SK-N-SH (cell line): ENCODE data around the gene GPR137B. TPM values are rescaled to one million over a fixed set of nuclear protein-coding genes. Genes with fewer than 3 reads are reported as not detected.

ENCODE experiments used
- CTCF ChIA-PET: fragments of 300-600, 350-600 bp; formaldehyde crosslinking; extraction: SDS; loops from one replicate; lab custom pipeline; 2021; lab: Yijun Ruan, JAX
- POLR2A ChIA-PET: fragments of 350-600 bp; sonication (Branson Sonifier 250); formaldehyde crosslinking; extraction: SDS; loops from one replicate; lab custom pipeline; 2020; ENCODE audit warnings: antibody characterized with exemption, inconsistent platforms; lab: Yijun Ruan, JAX
- DNase-seq: peaks from one replicate; pipeline ENCODE4 v3.0.0; 2012
- H2AFZ ChIP-seq: fragments of 200-600 bp; sonication (generic); 2 replicates; pipeline ENCODE4 v1.8.1; 2016; ENCODE audit warnings: antibody characterized with exemption, mild to moderate bottlenecking, low read depth
- H3F3A ChIP-seq: fragments of 200-600 bp; sonication (generic); replicated peaks from 2 replicates; pipeline ENCODE3; 2016; ENCODE audit warnings: antibody characterized with exemption, mild to moderate bottlenecking; ENCODE audit not compliant: insufficient read depth
- H3K27ac ChIP-seq, 2 experiments: fragments of 200-500 bp in 1 of 2; fragments of 200-600 bp in 1 of 2; sonication (Bioruptor generic) in 1 of 2; sonication (generic), shearing (Covaris generic) in 1 of 2; 2 replicates each; pipeline versions ENCODE4 v1.5.1 to v1.6.1; 2014 to 2016; ENCODE audit warnings: low read depth in 2 of 2, inconsistent platforms in 1 of 2, low read length in 1 of 2, mild to moderate bottlenecking in 1 of 2, mixed read lengths in 1 of 2
- H3K27me3 ChIP-seq: fragments of 200-600 bp; sonication (generic), shearing (Covaris generic); 2 replicates; pipeline ENCODE4 v1.6.1; 2016; ENCODE audit warnings: mixed run types; ENCODE audit not compliant: insufficient read depth
- H3K36me3 ChIP-seq, 2 experiments: fragments of 200-500 bp in 1 of 2; fragments of 200-600 bp in 1 of 2; sonication (Bioruptor generic) in 1 of 2; sonication (generic) in 1 of 2; replicated peaks in 1 of 2; 2 replicates each; pipeline versions ENCODE3 to v1.5.1; 2014 to 2016; ENCODE audit warnings: low read length in 1 of 2, mild to moderate bottlenecking in 1 of 2; ENCODE audit not compliant: insufficient read depth in 2 of 2, control insufficient read depth in 1 of 2
- H3K4me1 ChIP-seq, 2 experiments: fragments of 200-500 bp in 1 of 2; fragments of 200-600 bp in 1 of 2; sonication (Bioruptor generic) in 1 of 2; sonication (generic), shearing (Covaris generic) in 1 of 2; 2 replicates each; pipeline versions ENCODE4 v1.5.1 to v1.6.1; 2014 to 2016; ENCODE audit warnings: low read depth in 1 of 2, low read length in 1 of 2, mixed run types in 1 of 2; ENCODE audit not compliant: insufficient read depth in 2 of 2, control insufficient read depth in 1 of 2
- H3K4me2 ChIP-seq: fragments of 200-600 bp; sonication (generic), shearing (Covaris generic); 2 replicates; pipeline ENCODE4 v1.6.1; 2017; ENCODE audit warnings: mixed run types
- H3K4me3 ChIP-seq, 2 experiments: fragments of 200-500 bp in 1 of 2; fragments of 200-600 bp in 1 of 2; sonication (Bioruptor generic) in 1 of 2; sonication (generic), shearing (Covaris generic) in 1 of 2; 2 replicates each; pipeline versions ENCODE4 v1.5.1 to v1.8.1; 2014 to 2016; ENCODE audit warnings: low read depth in 2 of 2, inconsistent platforms in 1 of 2, low read length in 1 of 2, mild to moderate bottlenecking in 1 of 2, mixed read lengths in 1 of 2, moderate library complexity in 1 of 2
- H3K79me2 ChIP-seq: fragments of 200-600 bp; sonication (generic); 2 replicates; pipeline ENCODE4 v1.8.1; 2017; ENCODE audit warnings: mild to moderate bottlenecking; ENCODE audit not compliant: insufficient read depth
- H3K9ac ChIP-seq: fragments of 200-600 bp; sonication (generic); 2 replicates; pipeline ENCODE4 v1.6.1; 2017; ENCODE audit warnings: mixed run types
- H3K9me2 ChIP-seq: fragments of 200-600 bp; sonication (generic); 2 replicates; pipeline ENCODE4 v1.6.1; 2017; ENCODE audit warnings: mixed run types
- H3K9me3 ChIP-seq: fragments of 200-600 bp; sonication (generic); 2 replicates; pipeline ENCODE4 v1.6.1; 2017; ENCODE audit warnings: mixed run types, mild to moderate bottlenecking, moderate library complexity
- H4K20me1 ChIP-seq: fragments of 200-600 bp; sonication (generic); 2 replicates; pipeline ENCODE4 v1.6.1; 2017; ENCODE audit warnings: mild to moderate bottlenecking, mixed run types; ENCODE audit not compliant: insufficient read depth
- CHD2 ChIP-seq: fragments of 150-350 bp; IDR thresholded peaks from 2 replicates; pipeline ENCODE4 v1.6.1; 2018; ENCODE audit warnings: low read length; ENCODE audit not compliant: partially characterized antibody
- ELF1 ChIP-seq: IDR thresholded peaks from 2 replicates; pipeline ENCODE4 v1.4.0; 2012
- EZH2phosphoT487 ChIP-seq: fragments of 200-600 bp; sonication (generic); IDR thresholded peaks from 2 replicates; pipeline ENCODE4 v1.6.1; 2017; ENCODE audit warnings: low read depth, mixed run types, mild to moderate bottlenecking, antibody characterized with exemption, moderate library complexity, borderline replicate concordance
- FOSL2 ChIP-seq: IDR thresholded peaks from 2 replicates; pipeline ENCODE4 v1.4.0; 2012; ENCODE audit warnings: low read depth, mild to moderate bottlenecking, moderate library complexity, borderline replicate concordance
- FOXJ3 ChIP-seq: sonication (generic); formaldehyde crosslinking; IDR thresholded peaks from 2 replicates; pipeline ENCODE4 v1.5.1; 2020; ENCODE audit warnings: mild to moderate bottlenecking, missing genetic modification reagents
- GATA2 ChIP-seq: sonication (generic); formaldehyde crosslinking; IDR thresholded peaks from 2 replicates; pipeline ENCODE4 v1.5.0; 2020; ENCODE audit warnings: mild to moderate bottlenecking, missing genetic modification reagents
- MXI1 ChIP-seq: IDR thresholded peaks from 2 replicates; pipeline ENCODE4 v1.6.1; 2012; ENCODE audit warnings: mild to moderate bottlenecking, low read depth, low read length, improper control_type of control experiment
- NFIC ChIP-seq: IDR thresholded peaks from 2 replicates; pipeline ENCODE4 v1.4.0; 2012; ENCODE audit warnings: borderline replicate concordance
- TCF12 ChIP-seq: IDR thresholded peaks from 2 replicates; pipeline ENCODE4 v1.4.0; 2012
- YY1 ChIP-seq: IDR thresholded peaks from 2 replicates; pipeline ENCODE4 v1.4.0; 2012; ENCODE audit warnings: low read depth, mild to moderate bottlenecking
- WGBS: methylation state at CpG from one replicate; pipeline ENCODE4 v1.1.6; 2017; ENCODE audit warnings: low lambda C conversion rate; 5-methylcytosine and 5-hydroxymethylcytosine counted together
- polyA plus RNA-seq, 3 experiments: library from polyadenylated mRNA; depleted of rRNA; stranded (reverse); fragments of >200 nt; gene quantifications; 2 replicates each; pipeline ENCODE4 v1.2.3, GENCODE V29; 2012
- TF ChIP-seq, protein P1 (sequence below): fragments of 150-350 bp; IDR thresholded peaks from 2 replicates; pipeline ENCODE4 v1.6.1; 2016; ENCODE audit warnings: mild to moderate bottlenecking, low read depth, low read length
- TF ChIP-seq, protein P2 (sequence below): IDR thresholded peaks from 2 replicates; pipeline ENCODE4 v1.6.1; 2012; ENCODE audit warnings: mild to moderate bottlenecking, low read depth, low read length, moderate library complexity
- TF ChIP-seq, protein P3 (sequence below): IDR thresholded peaks from 2 replicates; pipeline ENCODE4 v1.4.0; 2012; ENCODE audit warnings: low read depth, borderline replicate concordance

The GPR137B gene
- polyA plus RNA-seq, 1 of the 3 experiments (the other 2 are of a cell fraction) = 7.0 TPM

DNA sequence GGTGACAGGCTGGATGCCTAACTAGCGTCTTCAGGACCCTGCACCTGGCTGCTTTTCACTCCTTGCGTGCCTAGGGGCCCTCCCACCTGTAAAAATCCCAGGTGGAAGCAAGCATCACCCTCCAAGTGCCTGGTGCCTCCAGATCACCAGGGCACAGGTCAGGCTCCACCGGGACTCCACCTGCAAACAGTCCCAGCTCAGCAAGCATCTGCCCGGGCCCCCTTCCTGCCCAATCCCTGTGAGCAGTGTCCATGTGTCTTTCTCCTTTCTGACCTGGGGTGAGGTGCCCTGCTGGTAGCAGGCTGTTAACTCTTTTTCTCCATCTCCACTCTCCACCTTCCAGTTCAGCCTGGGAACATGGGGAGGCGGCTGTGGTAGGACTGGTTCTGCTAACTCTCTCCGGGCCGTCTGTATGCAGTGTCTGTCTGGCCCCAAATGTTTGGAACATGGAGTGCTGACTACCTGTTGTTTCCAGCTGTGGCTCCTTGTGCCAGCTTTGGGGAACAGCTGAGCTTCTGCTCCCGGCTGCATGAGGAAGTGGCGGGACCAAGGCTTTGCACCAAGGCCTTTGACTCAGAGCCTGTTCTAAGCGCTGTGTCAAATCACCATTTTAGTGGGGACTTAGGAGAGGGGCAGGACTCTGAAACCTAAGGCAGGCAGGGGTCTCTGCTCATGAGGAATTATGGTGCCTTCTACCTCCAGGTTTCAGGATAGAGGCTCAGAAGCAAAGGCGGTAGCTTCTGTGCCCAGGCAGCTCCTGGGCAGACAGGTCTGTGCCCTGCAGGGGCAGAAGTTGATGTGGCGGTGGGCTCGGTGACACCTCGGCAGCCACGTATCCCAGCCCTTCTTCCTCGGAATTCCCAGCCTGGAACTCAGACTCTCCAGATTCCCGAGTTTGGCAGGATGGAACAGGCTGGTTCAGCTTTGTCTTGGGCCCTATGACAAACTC is 5.5 kb downstream of the GPR137B start:
- Histone ChIP-seq H3K79me2 (no peaks in the 10 kb centered on the region; the same call in 1 of the 2 replicates), H3K4me2 (no peak overlapping the region), H3K36me3 (no peaks in the 10 kb centered on the region), H3K9me3 (no peaks in the 10 kb centered on the region), H3K27ac (no peak overlapping the region), H2AFZ (no peak overlapping the region), H3K4me1 (peaks cover 10 to 15% of the 10 kb centered on the region in 2 experiments; a peak in 3 of 4 replicates), H3K9ac (no peak overlapping the region), H3K4me3 (no peak overlapping the region), H4K20me1 (no peaks in the 10 kb centered on the region), H3K27me3 (no peaks in the 10 kb centered on the region), H3F3A (no peaks in the 10 kb centered on the region), H3K9me2 (no peaks in the 10 kb centered on the region)
- 86% methylated on average over 10 of the region's 17 CpGs for WGBS
- ChIA-PET CTCF (interaction anchor here (0.6 to 0.8 kb wide), 2 partner anchors 8 to 11 kb away, joined by 3 read pairs; no protein-coding TSS in a partner anchor), POLR2A (no interaction called here)
- TF ChIP-seq, protein P1, sequence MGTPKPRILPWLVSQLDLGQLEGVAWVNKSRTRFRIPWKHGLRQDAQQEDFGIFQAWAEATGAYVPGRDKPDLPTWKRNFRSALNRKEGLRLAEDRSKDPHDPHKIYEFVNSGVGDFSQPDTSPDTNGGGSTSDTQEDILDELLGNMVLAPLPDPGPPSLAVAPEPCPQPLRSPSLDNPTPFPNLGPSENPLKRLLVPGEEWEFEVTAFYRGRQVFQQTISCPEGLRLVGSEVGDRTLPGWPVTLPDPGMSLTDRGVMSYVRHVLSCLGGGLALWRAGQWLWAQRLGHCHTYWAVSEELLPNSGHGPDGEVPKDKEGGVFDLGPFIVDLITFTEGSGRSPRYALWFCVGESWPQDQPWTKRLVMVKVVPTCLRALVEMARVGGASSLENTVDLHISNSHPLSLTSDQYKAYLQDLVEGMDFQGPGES = no peak
- TF ChIP-seq CHD2 (no peak), EZH2phosphoT487 (no peak), TCF12 (no peak), GATA2 (no peak)
- TF ChIP-seq, protein P2, sequence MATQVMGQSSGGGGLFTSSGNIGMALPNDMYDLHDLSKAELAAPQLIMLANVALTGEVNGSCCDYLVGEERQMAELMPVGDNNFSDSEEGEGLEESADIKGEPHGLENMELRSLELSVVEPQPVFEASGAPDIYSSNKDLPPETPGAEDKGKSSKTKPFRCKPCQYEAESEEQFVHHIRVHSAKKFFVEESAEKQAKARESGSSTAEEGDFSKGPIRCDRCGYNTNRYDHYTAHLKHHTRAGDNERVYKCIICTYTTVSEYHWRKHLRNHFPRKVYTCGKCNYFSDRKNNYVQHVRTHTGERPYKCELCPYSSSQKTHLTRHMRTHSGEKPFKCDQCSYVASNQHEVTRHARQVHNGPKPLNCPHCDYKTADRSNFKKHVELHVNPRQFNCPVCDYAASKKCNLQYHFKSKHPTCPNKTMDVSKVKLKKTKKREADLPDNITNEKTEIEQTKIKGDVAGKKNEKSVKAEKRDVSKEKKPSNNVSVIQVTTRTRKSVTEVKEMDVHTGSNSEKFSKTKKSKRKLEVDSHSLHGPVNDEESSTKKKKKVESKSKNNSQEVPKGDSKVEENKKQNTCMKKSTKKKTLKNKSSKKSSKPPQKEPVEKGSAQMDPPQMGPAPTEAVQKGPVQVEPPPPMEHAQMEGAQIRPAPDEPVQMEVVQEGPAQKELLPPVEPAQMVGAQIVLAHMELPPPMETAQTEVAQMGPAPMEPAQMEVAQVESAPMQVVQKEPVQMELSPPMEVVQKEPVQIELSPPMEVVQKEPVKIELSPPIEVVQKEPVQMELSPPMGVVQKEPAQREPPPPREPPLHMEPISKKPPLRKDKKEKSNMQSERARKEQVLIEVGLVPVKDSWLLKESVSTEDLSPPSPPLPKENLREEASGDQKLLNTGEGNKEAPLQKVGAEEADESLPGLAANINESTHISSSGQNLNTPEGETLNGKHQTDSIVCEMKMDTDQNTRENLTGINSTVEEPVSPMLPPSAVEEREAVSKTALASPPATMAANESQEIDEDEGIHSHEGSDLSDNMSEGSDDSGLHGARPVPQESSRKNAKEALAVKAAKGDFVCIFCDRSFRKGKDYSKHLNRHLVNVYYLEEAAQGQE = no peak
- no peak for DNase-seq

DNA sequence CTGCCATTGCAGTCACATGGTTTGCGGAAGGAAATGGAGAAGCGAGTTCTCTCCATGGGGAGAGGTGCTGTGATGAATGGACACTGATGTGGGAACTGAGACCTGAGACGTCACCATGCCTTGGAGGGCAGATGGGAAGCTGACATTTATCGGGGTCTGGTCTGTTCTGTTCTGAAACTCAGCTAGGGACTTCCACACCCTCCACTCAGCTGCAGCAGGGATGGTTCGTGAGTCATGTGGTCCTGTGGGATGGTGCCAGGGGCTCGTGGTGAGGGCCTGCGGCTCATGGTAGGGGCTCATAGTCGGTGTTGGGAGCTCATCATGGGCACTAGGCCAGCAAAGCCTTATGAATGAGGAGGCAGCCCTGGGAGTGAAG is 6.1 kb downstream of the GPR137B start:
- WGBS = 66% methylated on average over 6 of the region's 8 CpGs
- Histone ChIP-seq H3K9ac (no peak overlapping the region), H3F3A (no peaks in the 10 kb centered on the region), H3K79me2 (no peaks in the 10 kb centered on the region; the same call in 1 of the 2 replicates), H2AFZ (no peak overlapping the region), H3K4me2 (no peak overlapping the region), H4K20me1 (no peaks in the 10 kb centered on the region), H3K4me3 (no peak overlapping the region), H3K4me1 (peaks cover 10 to 12% of the 10 kb centered on the region in 2 experiments; a peak in 3 of 4 replicates), H3K27me3 (no peaks in the 10 kb centered on the region), H3K9me2 (no peaks in the 10 kb centered on the region), H3K27ac (no peak overlapping the region), H3K9me3 (no peaks in the 10 kb centered on the region), H3K36me3 (no peaks in the 10 kb centered on the region)
- CTCF ChIA-PET = interaction anchor here (0.8 kb wide), 1 partner anchor 9 kb away, joined by 3 read pairs; no protein-coding TSS in a partner anchor
- POLR2A ChIA-PET = no interaction called here
- no peak for DNase-seq
- no peak for TF ChIP-seq NFIC
- no peak for TF ChIP-seq FOSL2
- no peak for TF ChIP-seq MXI1
- no peak for TF ChIP-seq TCF12
- no peak for TF ChIP-seq ELF1
- TF ChIP-seq CHD2 = no peak
- TF ChIP-seq, protein P1 = no peak
- no peak for TF ChIP-seq FOXJ3
- no peak for TF ChIP-seq YY1
- TF ChIP-seq EZH2phosphoT487 = no peak
- TF ChIP-seq, protein P3, sequence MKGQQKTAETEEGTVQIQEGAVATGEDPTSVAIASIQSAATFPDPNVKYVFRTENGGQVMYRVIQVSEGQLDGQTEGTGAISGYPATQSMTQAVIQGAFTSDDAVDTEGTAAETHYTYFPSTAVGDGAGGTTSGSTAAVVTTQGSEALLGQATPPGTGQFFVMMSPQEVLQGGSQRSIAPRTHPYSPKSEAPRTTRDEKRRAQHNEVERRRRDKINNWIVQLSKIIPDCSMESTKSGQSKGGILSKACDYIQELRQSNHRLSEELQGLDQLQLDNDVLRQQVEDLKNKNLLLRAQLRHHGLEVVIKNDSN = no peak
- TF ChIP-seq, protein P2 = no peak
